HepG2 (cell line): ENCODE measurements around the gene RHBDD2. TPM values are rescaled to one million over a fixed set of nuclear protein-coding genes. Genes with fewer than 3 reads are reported as not detected.

ENCODE experiments used
- CEBPB ChIP-seq: IDR thresholded peaks from 2 replicates; pipeline ENCODE4 v1.6.1; 2011; ENCODE audit warnings: low read depth, low read length, improper control_type of control experiment, borderline replicate concordance
- CEBPG ChIP-seq: IDR thresholded peaks from 2 replicates; pipeline ENCODE4 v1.6.1; 2016
- FOXP4 ChIP-seq: sonication (generic); formaldehyde crosslinking; IDR thresholded peaks from 2 replicates; pipeline ENCODE4 v1.4.0; 2020; ENCODE audit warnings: missing genetic modification reagents
- LCORL ChIP-seq, 2 experiments: fragments of 450-650 bp in 1 of 2; sonication (generic) in 1 of 2; formaldehyde crosslinking in 1 of 2; IDR thresholded peaks; 2 replicates each; pipeline versions ENCODE4 v1.5.0 to v1.6.1; 2017 to 2020; ENCODE audit warnings: antibody characterized with exemption in 1 of 2, missing genetic modification reagents in 1 of 2
- MED1 ChIP-seq: sonication (generic); formaldehyde crosslinking; IDR thresholded peaks from 2 replicates; pipeline ENCODE4 v1.4.0; 2020; ENCODE audit warnings: missing genetic modification reagents
- RBFOX2 ChIP-seq: fragments of 200-400 bp; formaldehyde crosslinking; IDR thresholded peaks from 2 replicates; pipeline ENCODE4 v1.6.1; 2017; ENCODE audit warnings: low read depth, mild to moderate bottlenecking, low read length
- ZBTB33 ChIP-seq: sonication (generic); formaldehyde crosslinking; IDR thresholded peaks from 2 replicates; pipeline ENCODE4 v1.4.0; 2020; ENCODE audit warnings: missing genetic modification reagents
- ZFP90 ChIP-seq: sonication (generic); formaldehyde crosslinking; IDR thresholded peaks from 2 replicates; pipeline ENCODE4 v1.8.0; 2022; ENCODE audit warnings: missing genetic modification reagents, mild to moderate bottlenecking, inconsistent platforms, borderline replicate concordance
- ZNF24 ChIP-seq: fragments of 450-650 bp; IDR thresholded peaks from 2 replicates; pipeline ENCODE4 v1.6.1; 2017; ENCODE audit warnings: antibody characterized with exemption, mild to moderate bottlenecking
- ZNF770 ChIP-seq: sonication (generic); formaldehyde crosslinking; IDR thresholded peaks from 2 replicates; pipeline ENCODE4 v1.5.0; 2020; ENCODE audit warnings: mild to moderate bottlenecking, missing genetic modification reagents
- ZSCAN22 ChIP-seq: sonication (generic); formaldehyde crosslinking; IDR thresholded peaks from 2 replicates; pipeline ENCODE4 v1.4.0; 2020; ENCODE audit warnings: mild to moderate bottlenecking, missing genetic modification reagents
- polyA plus RNA-seq, 8 experiments: library from polyadenylated mRNA; depleted of rRNA in 3 of 8; stranded (reverse) in 7 of 8; unstranded in 1 of 8; fragments of >200 nt; fragmentation: Illumina TruSeq in 4 of 8; extraction: Trizol in 4 of 8; gene quantifications; 2 replicates each; pipeline versions ENCODE4 v1.2.1 to v1.2.3, GENCODE V29; 2011 to 2016; ENCODE audit warnings: low read depth in 4 of 8, missing spikeins in 1 of 8, mixed read lengths in 1 of 8; ENCODE audit not compliant: insufficient read depth in 1 of 8
- total RNA-seq, 5 experiments: library from RNA; depleted of rRNA; stranded (reverse); fragments of >200 nt; fragmentation: Illumina TruSeq; extraction: Trizol; gene quantifications; 2 replicates each; pipeline ENCODE4 v1.2.3, GENCODE V29; 2016; ENCODE audit warnings: low read depth in 1 of 5

Gene RHBDD2
- total and polyA plus RNA-seq, 2 of the 13 experiments (the other 11 are each of a cell fraction or from before 2014, with no cell fraction given): 23.1 to 26.4 TPM

GRCh38 chr7:75916685-75917634, 38.1 kb downstream of the RHBDD2 start (continued):
- TF ChIP-seq ZNF770 (CRISPR knock-in tag) (peak; percentile 98), MED1 (CRISPR knock-in tag) (no peak), ZFP90 (CRISPR knock-in tag) (0 out of 2 replicates have a peak, but pooled peaks have one; percentile 88), CEBPG (CRISPR knock-in tag) (peak; percentile 55), RBFOX2 (peak; percentile 8; the same call in 1 of the 2 replicates), LCORL (IDR thresholded peaks at IDR 0.05) (no peak), LCORL (CRISPR knock-in tag; IDR thresholded peaks at IDR 0.05) (peak; percentile 46; the same call in 1 of the 2 replicates), ZBTB33 (peak; percentile 26; the same call in 1 of the 2 replicates), ZSCAN22 (CRISPR knock-in tag) (no peak), FOXP4 (CRISPR knock-in tag) (no peak), ZNF24 (no peak), CEBPB (peak; percentile 63; the same call in 1 of the 2 replicates)
